ENCODE measurements around the gene CC2D1A.

Gene CC2D1A

DNA sequence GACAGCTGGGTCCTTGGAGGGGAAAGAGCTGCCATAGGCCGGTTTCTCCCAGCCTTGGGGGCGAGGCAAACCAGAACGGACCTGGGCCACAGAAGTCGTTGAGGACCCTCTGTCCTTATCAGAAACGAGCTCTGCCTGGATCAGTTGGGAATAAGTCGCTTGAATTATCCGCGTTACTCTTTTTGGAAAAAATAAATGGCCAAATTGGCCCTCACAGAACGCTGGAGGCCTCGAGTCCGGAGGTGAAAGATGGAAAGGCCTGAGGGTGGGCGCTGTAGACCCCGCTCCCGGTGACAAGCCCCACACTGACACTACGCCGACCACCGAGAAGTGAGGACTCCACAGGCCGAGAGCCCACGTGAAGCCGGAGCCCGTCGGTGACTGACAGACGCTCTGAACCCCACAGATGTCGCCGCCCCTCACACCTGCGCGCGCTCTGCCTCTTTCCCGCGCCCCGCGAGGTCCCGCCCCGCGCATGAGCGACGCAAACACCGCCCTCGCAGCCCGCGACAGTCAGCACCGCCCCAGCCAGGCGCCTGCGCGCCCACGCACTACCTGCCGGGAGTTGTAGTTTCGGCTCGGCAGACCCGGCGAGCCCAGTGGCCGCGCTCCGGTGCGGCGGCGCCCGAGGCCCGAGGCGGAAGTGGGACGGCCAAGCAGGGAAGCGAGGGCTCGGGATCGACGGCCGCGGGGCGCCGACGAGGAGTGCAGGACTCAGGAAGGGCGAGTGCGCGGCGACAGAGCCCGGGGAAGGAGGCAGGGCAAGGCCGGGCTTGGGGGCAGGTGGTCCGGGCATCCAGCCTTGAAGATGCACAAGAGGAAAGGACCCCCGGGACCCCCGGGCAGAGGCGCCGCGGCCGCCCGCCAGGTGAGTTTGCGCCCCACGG, at the start of gene CC2D1A, which contains the start of gene BRME1:
Gene CC2D1A, plus strand, starts transcription at position 568 of the 887 bp plus-strand sequence. Its CDS starts 241 bp downstream, at position 809.
Gene BRME1, minus strand, starts transcription at position 484 of the 887 bp plus-strand sequence. CDS start 1,225 bp downstream, outside the sequence.
- peak; percentile 39 for DNase-seq (ENCODE audit: low read depth)

DNA sequence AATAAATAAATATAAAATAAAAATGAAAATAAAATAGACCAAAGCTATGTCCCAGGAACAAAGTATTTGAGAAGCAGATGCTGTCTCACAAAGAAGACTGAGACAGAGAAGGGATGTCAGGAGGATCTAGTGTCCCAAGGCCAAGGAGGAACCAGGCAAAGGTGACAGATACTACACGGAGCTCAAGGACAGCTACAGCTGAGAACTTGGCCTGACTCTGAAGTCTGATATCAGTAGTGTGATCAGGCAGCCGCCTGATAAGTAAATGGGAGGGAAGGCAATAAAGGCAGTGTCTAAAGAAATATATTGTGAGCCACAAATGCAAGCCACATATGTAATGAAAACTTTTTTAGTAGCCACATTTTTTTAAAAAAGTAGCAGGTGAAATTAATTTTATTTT, 49.5 kb upstream of the CC2D1A start:
- no peak for DNase-seq (ENCODE audit: low read depth)

DNA sequence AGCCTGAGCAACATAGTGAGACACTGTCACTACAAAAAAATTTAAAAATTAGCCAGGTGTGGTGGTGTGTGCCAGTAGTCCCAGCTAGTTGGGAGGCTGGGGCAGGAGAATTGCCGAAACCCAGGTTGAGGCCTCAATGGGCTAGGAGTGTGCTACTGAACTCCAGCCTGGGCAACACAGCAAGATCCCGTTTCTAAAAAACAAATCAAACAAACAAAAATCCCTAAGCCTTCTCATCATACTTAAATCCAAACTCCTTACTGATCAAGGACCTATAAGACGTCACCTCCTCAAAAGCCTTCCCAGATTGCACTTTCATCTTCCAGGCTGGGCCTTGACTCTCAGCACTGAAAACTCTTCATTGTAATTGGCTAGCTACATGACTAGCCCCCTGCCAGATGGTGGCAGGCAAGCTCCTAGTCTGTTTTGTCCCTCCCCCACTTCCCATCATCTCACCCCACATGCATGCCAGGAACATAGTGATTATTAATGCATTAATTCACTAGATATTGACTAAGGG, 46.6 kb upstream of the CC2D1A start:
- DNase-seq (ENCODE audit: low read depth), result no peak

DNA sequence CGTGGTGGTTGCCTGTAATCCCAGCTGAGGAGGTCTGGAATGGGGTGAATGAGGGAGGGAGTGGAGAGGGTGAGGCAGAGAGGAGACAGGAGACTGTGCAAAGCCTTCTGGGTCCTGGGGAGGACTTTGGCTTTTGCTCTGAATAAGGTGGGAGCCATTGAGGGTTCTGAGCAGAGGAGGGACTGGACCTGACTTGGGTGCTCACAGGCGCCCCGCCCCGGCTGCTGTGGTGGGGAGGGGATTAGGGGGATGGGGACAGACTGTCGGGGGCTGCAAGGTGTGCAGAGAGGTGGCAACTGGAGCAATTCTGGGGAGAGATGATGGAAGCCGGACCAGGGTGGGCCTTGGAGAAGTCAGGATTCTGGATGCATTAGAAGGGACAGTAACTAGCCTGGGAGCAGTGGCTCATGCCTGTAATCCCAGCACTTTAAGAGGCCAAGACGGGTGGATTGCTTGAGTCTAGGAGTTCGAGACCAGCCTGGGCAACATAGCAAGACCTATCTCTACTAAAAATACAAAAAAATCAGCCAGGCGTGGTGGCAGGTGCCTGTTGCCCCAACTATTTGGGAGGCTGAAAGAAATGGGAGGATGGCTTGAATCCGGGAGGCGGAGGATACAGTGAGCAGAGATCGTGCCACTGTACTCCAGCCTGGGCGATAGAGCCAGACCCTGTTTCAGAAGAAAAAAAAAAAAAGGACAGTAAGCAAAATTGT, 45.2 kb upstream of the CC2D1A start:
- no peak for DNase-seq (ENCODE audit: low read depth)

DNA sequence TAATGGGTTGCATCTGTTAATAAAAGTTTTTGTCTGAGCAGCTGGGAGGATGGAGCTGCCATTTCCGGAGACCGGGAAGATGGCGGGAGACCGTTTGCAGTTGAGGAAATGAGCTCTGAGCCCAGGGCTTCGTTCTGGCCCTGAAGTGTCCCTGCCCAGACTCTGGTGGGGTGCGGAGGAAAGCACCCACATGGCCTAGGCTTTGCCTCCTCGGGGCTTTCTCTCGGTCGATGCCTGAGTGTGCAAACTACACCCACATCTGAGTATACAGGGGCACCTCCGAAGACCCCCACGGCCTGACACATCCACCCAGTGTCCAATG, 44.6 kb upstream of the CC2D1A start:
- DNase-seq (ENCODE audit: low read depth), result no peak

- DNase-seq (ENCODE audit: low read depth), result peak; percentile 80
These were observed 44.1 kb upstream of the CC2D1A start for GRCh38 chr19:13861714-13862531.

DNA sequence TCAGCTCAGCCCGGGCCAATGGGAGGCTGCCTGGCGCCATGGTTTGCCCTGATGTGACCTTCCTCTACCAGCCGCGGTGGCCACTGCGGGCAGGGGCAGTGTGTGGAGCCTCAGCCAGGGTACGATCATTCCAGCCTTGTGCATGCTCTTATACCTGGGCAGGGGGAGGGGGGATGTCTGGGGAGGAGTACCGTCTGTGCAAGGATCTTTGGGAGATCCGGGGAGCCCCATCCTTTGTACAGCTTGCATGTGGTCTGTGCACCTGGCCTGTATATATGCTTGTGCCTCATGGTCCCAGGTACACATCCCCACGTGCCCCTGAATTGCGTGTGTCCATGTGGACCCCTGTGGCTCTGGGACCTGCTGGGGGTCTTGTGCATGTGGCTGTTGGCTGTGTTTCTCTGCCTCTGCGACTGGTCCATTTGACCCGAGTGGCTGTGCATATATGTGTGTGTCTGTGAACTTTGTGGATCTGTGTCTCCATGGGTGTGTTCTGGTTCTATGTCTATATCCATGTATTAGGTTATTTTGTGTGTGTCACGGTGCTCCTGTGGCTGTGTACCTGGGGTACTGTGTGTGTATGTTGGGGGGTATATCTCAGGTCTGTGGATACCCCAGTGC, 41.8 kb upstream of the CC2D1A start:
- DNase-seq (ENCODE audit: low read depth), result no peak

DNA sequence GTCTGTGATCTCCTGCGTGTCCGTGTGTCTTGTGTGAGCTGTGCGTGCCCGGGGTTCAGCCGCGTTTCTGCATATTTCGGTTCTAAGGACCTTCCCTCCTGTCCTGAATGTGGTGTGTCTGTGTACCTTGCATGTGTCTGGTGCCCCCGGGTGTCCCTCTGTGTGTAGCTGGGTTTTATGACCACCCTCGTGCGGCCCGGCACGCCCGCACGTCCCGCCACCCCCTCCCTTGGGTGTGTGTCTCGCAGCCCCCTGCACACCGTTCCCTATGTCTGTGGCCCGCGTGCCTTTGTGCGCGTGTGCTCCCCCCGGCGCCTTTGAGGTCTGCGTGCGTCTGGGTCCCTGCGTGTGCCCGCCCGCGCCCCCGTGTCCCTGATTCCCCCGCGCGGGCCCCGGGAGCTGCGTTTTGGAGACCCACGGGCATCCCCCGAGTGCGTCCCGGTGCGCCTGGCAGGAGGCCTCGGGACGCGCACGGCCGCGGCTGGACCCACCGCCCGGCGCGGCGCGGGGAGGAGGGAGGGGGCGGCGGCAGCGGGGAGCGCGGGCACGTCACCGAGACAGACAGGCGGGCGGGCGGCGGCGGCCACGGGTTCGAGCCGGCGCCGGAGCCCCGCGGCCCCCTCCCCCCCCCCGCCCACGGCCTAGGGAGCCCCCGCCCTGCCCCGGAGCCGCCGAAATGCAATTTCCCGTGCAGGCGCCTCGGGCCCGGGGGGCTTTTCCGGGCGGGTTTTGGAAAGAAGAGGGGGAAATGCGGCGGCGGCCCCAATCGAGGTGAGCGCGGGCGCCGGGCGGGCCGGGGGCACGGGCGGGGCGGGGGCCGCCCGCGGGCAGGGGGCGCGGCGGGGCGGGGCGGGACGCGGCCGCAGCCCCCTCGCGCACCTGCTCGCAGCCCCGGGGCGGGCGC, 41.1 kb upstream of the CC2D1A start:
- no peak for DNase-seq (ENCODE audit: low read depth)

- DNase-seq (ENCODE audit: low read depth), result no peak
These were observed 40.2 kb upstream of the CC2D1A start for GRCh38 chr19:13865571-13866462.

GRCh38 chr19:13866463-13867046, 39.4 kb upstream of the CC2D1A start:
- DNase-seq (ENCODE audit: low read depth), result no peak

GRCh38 chr19:13868663-13869062, 37.3 kb upstream of the CC2D1A start:
- DNase-seq (ENCODE audit: low read depth), result no peak

- DNase-seq (ENCODE audit: low read depth), result no peak
These were observed 36.7 kb upstream of the CC2D1A start for GRCh38 chr19:13869281-13869680.

DNA sequence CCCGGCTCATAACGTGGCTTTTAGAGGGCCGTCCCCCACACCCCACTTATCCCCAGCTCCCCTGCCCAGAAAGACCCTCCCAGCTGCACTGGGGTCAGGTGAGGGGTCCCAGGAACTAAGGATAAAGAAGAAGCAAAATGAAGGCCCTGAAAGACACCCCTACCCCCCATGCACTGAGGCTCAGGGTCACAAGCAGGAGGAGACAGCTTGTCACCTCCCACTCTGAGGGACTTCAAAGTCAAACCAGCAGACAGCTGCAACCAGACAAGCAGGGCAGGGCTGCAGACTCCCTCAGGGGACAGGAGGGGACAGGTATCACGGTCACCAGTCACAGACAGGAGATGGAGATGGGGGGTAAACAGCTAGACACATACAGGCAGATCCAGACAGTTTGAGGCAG, 35.1 kb upstream of the CC2D1A start:
- no peak for DNase-seq (ENCODE audit: low read depth)

GRCh38 chr19:13872339-13872694, 33.7 kb upstream of the CC2D1A start:
- no peak for DNase-seq (ENCODE audit: low read depth)

GRCh38 chr19:13872695-13873389, 33.2 kb upstream of the CC2D1A start:
- no peak for DNase-seq (ENCODE audit: low read depth)

DNA sequence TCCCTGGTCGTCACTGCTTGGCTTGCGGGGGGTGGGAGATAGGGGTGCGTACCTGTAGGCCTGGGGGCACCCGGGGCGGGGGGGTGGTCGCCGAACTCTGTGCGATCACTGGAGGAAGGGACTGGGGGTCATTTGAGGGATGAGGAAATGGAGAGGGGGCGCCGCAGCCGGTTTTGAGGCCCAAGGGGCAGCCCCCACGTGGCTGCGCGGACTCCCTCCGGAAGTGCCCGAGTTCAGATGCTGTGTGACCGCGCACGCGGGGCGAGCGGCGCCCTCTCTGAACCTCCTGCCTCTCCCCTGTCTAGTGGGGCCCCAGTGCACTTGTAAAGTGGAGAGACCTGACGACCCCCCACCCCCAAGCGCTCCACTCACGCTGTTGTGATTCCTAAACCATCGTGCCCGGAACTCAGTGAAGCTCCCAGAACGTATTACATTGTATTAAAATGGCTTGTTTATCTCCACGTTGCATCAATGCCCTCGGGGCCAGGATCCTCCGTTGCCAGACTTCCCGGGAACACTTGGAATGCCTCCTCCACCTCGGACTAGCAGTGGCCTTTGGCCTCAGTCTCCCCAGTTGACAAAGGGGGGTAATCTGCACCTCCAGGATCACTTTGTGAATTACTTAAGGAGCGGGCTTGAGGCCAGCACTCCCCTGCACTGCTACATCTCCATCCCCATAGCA, 32.0 kb upstream of the CC2D1A start:
- DNase-seq (ENCODE audit: low read depth), result no peak

- no peak for DNase-seq (ENCODE audit: low read depth)
These were observed 30.2 kb upstream of the CC2D1A start for GRCh38 chr19:13875824-13876223.

DNA sequence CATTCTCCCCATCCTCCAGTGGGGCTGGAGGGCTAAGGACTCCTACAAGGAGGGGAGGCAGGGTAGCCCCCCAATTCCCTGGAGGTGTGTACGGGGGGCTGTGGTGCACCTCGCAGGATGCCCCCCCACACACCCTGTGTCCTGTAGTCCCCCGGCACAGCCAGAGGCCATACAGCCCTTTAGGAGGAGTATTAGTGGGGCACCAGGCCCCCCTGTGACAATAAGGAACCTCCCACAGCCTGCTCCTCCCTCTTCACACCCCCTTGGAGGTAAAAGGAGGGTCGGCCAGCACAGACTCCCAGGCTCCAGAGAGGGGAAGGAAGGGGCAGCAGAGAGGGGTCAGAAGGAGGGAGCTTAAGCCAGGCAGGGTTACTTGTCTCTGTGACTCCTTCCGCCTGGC, 29.2 kb upstream of the CC2D1A start, which contains the start of gene NANOS3:
Gene NANOS3, plus strand, starts transcription at position 301 of the 400 bp plus-strand sequence. CDS start 115 bp downstream, outside the sequence.
- DNase-seq (ENCODE audit: low read depth), result no peak
